Gastrocnemius medialis (tissue), 4 donors: ENCODE measurements around the gene FRS2.

Experiments used
- CTCF ChIP-seq, 5 experiments: fragments of 450-650 bp in 3 of 5; fragments of 200-600 bp in 2 of 5; sonication (generic) in 2 of 5; IDR thresholded peaks in 4 of 5; conservative IDR thresholded peaks in 1 of 5; 1 replicate in 4 of 5; 2 replicates in 1 of 5; pipeline ENCODE4 v1.5.1; 2016 to 2019; ENCODE audit warnings: antibody characterized with exemption in 5 of 5, mild to moderate bottlenecking in 3 of 5, moderate library complexity in 3 of 5
- POLR2A ChIP-seq, 2 donors: fragments of 450-650 bp; IDR thresholded peaks; one replicate each; pipeline ENCODE4 v1.6.1; 2017; ENCODE audit warnings: antibody characterized with exemption in 2 of 2, mild to moderate bottlenecking in 2 of 2, moderate library complexity in 2 of 2

- TF ChIP-seq CTCF (IDR thresholded peaks at IDR 0.05 in 4 of 5, conservative IDR thresholded peaks at IDR 0.05 in 1 of 5) (no peak), POLR2A (IDR thresholded peaks at IDR 0.05) (no peak)
Observed at GRCh38 chr12:69440016-69440415, 30.2 kb upstream of the FRS2 start.
